Neural cell (in vitro differentiated cells): ENCODE data around the gene EFCAB11.

Experiments used
- EP300 ChIP-seq: fragments of 450-650 bp; conservative IDR thresholded peaks from 2 replicates; pipeline ENCODE4 v1.6.1; 2014; ENCODE audit warnings: antibody characterized with exemption, mild to moderate bottlenecking, moderate library complexity; ENCODE audit not compliant: poor library complexity, severe bottlenecking
- EZH2 ChIP-seq: fragments of 200-600, 300-800 bp; shearing (Covaris generic), sonication (generic); IDR thresholded peaks from 2 replicates; pipeline ENCODE4 v1.6.1; 2014; ENCODE audit warnings: antibody characterized with exemption, low read length, borderline replicate concordance, mild to moderate bottlenecking; ENCODE audit not compliant: insufficient read depth, poor library complexity, severe bottlenecking
- TF ChIP-seq, protein P1 (sequence below): fragments of 450-650 bp; IDR thresholded peaks from 2 replicates; pipeline ENCODE4 v1.5.1; 2014; ENCODE audit warnings: antibody characterized with exemption, mild to moderate bottlenecking, moderate library complexity; ENCODE audit not compliant: poor library complexity, severe bottlenecking

GRCh38 chr14:89841851-89842250, 112.7 kb downstream of the EFCAB11 start:
- TF ChIP-seq, protein P1, sequence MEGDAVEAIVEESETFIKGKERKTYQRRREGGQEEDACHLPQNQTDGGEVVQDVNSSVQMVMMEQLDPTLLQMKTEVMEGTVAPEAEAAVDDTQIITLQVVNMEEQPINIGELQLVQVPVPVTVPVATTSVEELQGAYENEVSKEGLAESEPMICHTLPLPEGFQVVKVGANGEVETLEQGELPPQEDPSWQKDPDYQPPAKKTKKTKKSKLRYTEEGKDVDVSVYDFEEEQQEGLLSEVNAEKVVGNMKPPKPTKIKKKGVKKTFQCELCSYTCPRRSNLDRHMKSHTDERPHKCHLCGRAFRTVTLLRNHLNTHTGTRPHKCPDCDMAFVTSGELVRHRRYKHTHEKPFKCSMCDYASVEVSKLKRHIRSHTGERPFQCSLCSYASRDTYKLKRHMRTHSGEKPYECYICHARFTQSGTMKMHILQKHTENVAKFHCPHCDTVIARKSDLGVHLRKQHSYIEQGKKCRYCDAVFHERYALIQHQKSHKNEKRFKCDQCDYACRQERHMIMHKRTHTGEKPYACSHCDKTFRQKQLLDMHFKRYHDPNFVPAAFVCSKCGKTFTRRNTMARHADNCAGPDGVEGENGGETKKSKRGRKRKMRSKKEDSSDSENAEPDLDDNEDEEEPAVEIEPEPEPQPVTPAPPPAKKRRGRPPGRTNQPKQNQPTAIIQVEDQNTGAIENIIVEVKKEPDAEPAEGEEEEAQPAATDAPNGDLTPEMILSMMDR, result no peak
- no peak for TF ChIP-seq EP300
- TF ChIP-seq EZH2, result no peak
